Stimulated activated CD8-positive, alpha-beta memory T cell treated with anti-CD3 and anti-CD28 coated beads, Interleukin-2, amount 100 ng/mL, for 48 hours (primary cell): ENCODE data around the gene TNFAIP8L2.

Experiments used
- DNase-seq, 2 donors: peaks; one replicate each; pipeline ENCODE4 v3.0.0-alpha.2; 2020; ENCODE audit warnings: low read depth in 2 of 2

The TNFAIP8L2 gene

DNA sequence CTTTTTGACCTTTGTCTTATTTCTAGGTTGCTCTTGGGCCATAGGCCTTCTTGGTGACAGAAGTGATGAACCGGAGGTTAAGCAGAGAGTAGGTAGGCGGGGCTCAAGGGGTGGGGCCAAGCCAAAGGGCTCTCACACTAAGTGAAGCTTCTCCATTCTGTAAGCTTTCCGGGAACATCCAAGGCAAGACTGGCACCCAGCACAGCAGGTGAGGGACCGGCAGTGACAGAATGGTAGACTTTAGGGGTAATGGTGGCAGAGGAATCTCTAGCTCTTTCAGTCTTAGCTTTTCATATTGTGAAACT is at the start of gene TNFAIP8L2:
TSS of gene TNFAIP8L2 (plus strand) at position 135 of the 305 bp plus-strand sequence. CDS start 2,049 bp downstream, outside the sequence.
- peak; percentile 67 to 77 for DNase-seq

DNA sequence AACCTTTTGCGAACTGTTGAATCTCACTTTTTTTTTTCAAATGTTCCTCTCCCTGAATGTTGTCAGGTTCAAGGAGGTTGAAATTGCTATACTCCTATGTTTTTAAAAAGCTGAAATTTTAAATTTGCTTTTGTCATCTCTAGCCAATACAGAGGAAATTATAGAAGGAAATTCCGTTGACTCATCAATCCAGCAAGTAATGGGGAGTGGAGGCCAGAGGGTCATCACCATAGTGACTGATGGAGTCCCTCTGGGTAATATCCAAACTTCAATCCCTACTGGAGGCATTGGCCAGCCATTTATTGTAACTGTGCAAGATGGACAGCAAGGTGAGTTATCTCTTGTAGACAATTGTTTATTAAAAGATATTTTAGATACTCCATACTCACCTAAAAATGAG is 49.6 kb upstream of the TNFAIP8L2 start:
- DNase-seq = no peak

DNA sequence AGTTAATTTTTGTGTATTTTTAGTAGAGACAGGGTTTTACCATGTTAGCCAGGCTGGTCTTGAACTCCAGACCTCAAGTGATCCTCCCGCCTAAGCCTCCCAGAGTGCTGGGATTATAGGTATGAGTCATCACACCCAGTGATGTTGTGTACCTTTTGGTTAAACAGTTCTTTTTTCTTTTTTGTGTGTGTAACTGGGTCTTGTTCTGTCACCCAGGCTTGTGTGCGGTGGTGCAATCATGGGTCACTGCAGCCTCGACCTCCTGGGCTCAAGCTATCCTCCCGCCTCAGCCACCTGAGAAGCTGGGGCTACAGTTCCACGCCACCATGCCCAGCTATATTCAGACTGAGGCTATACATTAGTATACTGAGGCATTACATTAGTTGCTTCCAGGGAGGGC is 48.1 kb upstream of the TNFAIP8L2 start:
- no peak for DNase-seq

DNA sequence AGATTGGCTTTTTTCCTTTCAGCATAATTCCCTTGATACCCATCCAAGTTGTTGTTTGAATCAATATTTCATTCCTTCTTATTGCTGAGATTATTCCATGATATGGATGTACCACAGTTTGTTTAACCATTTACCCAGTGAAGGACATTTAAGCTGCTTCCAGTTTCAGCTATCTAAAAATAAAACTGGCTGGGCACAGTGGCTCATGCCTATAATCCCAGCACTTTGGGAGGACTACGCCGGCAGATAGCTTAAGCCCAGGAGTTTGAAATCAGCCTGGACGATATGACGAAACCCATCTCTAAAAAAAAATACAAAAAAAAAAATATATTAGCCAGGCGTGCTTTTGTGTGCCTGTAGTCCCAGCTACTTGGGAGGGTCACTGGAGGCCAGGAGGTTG is 42.6 kb upstream of the TNFAIP8L2 start:
- no peak for DNase-seq

DNA sequence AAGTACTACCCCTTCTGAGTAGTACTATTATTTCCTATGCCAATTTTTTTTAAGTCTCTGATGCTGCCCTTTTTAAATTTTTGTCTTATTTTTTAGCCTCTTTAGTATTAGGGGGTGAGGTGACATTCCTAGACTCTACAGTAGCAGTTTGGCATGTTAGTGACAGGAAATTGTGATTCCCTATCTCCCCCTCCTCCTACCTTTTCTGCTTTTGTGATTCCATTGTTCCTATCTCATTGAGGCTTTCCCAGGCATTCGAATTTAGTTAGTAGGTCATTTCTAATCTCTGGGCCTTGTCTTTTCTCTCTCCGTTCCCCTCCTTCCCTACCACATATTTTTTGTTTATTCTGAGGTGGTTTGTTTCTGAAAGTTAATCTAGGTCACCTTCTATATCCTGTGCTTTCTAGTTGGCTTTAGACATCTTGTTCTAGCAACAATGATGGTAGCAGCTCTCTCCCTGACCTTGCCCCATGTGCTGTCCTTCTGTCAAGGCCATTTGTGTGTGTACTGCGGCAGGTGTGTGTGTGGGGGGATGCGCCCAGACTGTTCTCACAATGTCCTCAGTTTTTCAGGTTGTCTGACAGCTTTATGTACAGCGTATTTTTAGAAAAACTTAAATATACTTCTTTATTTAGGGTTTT is 31.6 kb upstream of the TNFAIP8L2 start:
- no peak for DNase-seq

DNA sequence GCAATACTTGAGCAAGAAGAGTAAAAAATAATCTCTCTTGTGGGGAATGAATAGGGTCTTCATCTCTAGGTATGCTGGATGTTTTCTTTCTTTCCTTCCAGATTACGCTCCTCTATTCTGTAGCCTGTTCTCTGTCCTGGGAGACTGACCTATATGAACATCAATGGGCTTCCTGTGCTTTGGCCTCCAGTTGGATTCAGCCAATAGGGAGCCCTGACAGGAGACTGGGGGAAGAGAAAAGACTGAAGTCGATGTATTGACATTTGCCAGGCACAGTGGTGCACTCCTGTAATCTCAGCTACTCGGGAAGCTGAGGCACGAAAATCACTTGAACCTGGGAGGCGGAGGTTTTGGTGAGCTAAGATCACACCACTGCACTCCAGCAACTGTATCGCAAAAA is 27.6 kb upstream of the TNFAIP8L2 start:
- DNase-seq = no peak

DNA sequence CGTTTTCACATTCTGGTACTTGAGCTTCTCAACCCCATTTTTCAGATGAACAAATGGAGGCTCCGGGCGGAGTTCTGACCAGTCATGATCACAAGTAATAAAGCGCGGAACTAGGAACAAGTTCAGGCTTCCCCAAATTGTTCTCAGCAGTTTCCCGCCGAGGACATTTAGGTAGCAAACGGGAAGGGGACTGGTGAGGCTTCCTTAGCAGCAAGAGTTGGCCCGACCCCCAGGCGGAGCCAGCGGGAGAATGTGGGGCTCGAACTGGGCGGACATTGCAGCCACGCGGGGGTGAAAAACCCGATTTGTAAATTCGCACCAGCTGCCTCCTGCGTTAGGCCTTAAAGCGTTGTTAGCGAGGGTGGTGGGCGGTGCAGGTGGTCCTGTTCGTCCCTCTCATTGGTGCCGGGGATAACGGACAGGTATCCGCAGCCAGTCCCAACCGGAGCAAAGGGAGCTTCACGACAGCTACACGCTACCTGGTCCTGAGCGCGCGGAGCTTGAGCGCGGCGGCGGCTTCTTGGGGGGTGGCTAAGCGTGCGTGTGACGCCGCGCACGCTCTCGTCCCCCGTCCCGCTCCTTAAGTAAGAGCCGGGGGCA is 25.4 kb upstream of the TNFAIP8L2 start:
- DNase-seq = peak; percentile 73 to 77

DNA sequence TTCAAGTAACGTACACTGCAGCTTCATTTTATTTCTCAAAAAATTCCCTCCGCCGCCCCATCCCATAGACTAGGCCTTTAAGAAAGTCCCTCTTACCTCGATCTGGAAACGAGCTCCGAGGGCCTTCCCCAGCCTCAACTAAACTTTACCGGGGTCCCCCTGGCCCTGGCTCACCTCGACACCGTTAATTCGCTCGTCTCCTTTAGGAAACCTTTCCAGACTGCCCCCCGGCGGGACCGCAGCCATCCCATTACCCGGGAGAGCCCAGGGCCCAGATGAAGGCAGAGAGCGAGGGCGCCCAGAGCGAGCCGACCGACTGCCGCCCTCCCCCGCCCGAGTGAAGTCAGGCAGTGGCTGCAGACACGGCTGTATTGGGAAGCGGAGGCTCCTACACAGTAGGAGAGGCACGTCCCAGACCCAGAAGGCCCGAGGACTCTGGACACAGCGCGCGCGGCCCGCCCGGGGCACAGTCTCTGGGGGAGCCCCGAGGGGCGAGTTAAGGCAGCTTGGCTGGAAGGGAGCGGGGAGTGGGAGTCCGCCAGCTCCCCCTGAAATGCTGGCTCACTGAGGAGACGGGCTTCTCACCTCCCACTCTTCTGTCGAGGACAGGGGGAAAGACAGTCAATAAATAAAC is 24.6 kb upstream of the TNFAIP8L2 start:
- DNase-seq = no peak

DNA sequence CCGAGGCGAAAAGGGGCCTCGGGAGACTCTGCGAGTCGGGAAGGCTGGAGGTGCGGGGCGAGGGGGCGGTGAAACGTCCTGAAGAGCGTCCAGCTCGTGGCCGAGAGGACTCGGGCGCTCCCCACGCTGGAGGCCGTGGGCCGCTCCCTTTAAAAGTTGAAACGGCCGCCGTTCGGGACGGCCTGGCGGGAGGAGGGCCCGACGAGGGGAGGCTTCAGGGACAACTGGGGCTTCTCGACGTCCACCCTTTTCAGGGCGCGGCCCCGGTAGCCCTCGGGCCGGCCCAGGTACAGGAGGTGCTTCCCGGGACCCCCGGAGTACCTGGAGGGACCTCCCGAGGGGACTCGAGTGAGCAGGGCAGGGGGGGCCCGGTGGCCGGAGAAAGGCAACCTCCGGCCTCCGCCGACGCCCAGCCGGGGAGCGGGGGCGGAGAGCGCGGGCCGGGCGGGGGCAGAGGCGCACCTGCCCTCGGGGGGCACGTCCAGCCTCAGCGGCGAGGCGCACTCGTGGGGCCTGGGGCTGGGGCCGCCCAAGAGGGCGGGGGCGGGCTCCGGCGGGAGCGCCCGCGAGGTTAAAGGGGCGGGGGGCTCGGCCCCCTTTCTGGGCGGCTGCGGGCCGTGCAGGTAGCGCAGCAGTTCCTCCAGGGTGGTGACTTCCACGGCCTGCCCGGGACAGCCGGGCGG is 24.0 kb upstream of the TNFAIP8L2 start:
- DNase-seq = no peak

DNA sequence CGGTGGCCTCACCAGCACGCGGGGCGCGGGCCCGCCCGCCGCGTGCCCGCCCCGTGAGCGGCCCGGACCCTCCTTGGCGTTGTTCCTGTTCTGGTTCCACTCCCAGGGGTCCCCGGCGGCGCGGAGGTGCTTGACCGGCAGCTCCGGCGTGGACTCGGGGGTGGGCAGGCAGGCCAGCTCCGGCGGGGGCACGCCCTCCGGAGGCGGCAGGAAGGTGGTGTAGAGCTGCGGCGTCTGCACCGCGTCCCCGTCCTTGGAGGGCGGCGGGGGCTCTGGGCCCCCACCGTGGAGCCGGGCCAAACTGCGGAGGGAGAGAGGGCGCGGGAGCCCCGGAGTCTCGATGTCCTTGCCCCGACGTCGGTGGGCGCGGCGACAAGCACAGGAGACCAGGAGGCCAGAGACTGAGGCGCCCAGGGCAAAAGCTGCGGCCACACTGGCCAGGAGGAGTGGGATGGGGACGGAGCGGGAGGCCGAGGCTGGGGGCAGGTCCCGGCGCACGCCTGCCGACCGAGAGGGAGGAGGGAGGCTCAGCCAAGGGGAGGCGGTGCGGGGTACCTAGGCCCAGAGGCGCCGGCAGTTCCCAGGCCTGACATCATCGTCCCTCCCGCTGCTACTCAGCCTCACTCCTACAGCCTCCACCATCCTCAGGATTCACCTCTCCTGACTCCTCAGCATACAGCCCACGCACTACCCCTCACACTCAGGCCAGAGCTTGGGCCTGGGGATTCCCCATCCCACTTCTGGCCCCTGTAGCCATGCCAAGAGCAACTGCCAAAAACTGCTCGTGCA is 23.2 kb upstream of the TNFAIP8L2 start:
- DNase-seq = no peak

DNA sequence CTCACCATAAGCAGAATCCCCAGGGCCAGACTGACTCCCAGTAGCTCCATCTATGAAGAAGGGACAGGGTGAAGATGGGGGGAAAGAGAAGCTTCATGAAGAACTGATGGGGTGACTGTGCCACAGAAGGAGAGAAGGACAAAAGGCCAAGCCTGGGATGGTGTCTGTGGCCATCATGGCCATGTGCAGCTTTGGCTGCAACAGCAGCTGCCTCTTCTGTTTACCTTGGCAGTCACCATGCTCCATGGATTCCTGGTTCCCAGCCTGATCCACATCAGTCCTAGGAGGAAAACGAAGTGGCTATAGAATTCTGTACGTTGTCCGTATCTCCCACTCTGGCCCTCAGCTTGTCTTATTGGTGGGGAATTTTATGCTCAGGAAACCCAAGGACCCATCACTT is 22.1 kb upstream of the TNFAIP8L2 start:
- no peak for DNase-seq

DNA sequence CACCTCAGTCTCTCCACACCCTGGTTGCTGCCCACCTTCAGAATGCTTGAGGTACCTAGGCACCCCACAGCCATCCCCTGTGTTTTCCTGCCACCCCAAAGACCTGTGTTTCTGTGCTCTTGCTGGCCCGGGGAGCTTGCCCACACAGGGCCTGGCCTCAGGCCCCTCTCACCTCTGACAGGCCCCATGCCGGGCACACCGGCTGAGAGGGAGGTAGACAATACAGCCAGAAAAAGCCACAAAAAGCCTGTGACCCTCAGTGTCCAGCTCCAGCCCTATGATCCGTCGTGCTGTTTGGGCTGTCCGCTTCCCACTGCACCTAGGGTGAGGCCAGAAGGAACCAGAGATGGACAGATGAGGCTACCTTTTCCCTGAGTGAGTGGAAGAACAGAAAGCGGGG is 21.5 kb upstream of the TNFAIP8L2 start:
- DNase-seq = no peak

DNA sequence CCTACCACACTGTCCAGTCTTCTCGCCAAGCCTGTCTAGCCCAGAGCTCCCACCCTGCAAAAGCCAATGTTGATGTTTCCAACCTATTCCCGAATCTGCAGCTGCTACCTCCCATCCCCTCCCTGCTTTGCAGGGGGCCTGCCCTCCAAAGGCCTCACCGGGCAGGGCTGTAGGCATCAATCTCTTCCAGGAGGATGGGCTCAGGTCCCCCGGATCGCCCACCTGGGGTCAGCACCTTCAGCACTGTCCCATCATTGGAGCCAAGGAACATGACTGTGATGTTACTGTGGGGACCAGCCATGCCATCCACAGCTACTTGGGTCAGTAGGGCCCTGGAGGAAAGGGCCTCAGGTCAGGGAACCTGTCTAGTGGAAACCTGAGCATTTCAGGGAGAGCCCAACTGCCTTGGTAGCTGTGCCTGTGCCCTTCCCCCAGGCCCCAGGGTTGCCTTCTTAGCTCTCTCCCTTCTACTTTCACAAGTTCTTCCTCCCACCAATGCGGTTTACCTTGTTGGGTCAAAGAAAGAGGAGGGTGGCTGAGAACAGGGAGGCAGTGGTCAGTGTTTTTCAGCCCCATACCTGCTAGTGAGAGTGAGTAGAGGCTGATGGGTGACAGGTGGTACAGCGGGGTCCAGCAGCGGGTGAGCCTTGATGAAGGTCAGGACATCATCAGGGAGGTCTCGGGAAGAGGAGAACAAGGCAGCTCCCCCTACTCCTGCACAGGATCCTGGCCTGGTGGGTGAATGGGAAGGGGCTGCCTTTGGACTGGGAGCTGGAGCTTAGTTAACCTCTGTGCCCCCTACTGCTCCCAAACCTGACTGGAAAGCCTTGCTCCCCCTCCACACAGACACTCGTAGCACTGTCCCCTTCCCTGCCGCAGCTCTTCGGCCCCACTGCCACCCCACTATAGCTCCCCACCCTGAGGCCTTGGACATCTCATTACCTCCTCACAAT is 20.7 kb upstream of the TNFAIP8L2 start:
- no peak for DNase-seq

DNA sequence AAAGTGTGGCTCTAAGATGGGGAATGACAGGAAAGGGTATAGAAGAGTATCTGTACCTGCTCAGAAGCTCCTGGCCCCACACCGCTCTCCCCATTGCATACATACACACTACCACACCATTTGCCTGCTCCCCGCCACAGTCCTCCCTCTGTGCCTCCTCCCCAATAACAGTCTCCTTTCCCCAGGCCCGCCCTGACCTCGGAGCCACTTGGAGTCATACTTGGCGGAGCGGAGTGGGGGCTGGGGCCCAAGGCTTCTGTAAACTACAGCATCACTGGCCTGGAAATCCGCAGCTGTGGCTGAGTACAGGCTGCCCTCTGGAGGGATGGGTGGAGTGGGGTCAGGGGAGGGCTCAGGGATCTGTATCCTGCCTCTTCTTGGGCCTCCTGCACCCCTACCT is 18.7 kb upstream of the TNFAIP8L2 start:
- no peak for DNase-seq

DNA sequence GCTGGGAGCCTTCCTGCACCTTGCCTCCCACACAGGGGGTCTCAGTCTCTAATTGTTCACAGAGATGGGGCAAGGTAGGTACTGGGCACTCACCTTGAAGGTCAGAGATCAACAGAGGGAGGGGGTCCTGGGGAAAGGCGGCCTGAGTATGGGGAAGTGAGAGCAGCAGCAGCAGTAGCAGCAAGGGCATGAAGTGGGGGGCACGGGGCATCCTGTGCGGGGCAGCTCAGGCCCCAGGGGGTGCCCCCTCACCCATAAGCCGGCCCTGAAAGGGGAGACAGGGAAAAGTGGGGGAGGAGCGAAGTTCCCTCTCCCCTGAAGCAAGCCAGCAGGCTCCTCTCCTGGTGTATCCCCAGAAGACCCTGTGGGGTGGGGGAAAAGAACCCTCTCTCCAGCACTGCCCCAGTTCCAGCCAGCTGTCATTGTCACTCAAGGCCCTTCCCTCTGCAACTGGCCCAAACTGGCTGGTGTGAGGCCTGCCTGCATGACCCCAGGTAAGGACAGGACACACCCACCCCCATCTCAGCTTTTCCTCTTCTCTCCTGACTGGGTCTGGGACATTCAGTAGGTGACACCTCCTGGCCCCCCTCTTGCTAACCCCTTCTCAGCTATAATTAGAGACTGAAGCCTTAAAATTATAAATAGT is 13.9 kb upstream of the TNFAIP8L2 start:
- no peak for DNase-seq

DNA sequence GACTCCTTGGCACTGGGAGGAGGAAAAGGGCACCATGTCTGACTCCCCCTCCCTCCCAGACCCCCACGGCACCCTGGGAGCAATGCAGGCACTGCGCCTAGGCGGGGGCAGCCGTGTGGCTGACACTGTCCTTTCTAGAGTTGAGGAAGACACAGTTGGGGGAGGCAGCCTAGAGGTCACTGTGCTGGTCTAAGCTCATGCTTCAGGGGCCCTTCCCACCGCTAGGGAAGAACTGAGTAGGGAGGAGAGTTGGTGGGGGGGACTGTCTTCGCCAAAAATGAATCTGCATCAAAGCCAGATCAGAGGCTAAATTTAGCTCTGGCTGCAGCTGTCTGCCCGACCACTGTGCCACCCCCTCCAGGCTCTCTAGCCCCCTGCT is 13.4 kb upstream of the TNFAIP8L2 start:
- DNase-seq = no peak

DNA sequence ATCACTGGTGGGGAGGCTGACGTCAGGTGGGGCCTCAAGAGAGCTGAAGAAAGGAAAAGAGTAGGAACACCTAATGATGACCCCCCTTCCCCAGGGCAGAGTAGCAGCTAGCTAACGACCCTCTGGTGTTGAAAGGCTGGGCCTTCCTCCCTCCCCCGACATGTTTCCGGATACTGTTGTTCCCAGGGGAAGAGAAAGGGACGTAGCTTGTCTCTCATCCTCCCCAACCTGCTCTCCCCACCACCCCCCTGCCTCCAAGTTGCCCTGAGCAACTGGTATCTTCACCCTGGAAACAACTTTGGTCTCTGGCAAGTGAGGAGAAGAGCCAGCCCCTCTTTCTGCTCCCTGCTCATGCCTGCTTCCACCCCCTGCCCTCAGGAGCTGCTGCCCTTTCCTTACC is 12.5 kb upstream of the TNFAIP8L2 start:
- DNase-seq = no peak

DNA sequence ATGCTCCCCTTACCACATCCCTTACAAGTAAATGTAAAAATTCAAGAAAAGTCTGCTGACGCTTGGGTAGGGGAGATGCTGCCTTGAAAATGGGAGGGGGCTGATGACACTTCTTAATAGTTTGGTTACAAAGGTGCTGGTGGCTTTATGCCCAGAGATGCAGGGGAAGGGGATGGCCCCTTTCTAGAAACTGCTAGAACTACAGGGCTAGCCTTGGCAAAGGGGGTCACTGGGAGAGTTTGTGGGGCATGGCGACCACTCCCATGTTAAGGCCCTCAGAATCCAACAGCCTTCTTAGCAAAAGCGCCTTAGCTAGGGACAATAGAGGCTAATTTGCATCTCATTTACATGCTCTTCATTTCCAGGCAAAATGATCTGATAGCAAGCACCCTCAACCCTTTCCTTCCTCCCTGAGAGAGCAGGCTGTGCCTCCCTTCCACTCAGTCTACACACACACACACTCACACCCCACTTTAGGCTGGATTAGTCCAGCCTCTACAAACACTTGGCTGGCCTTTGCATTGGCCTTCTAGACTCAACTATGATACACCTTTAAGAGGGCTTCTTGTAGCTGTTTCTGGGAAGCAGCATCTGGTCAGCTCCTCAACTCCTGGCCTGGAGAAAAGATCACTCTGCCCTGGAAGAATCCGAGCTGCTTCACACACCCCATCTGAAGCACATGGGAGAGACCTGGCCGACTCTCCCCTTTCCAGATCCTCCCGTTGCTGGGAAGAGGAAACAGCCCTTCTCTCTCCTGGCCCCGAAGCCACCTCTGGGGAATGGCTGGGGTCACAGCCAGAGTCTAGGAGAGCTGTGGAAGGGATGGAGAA is 11.8 kb upstream of the TNFAIP8L2 start:
- no peak for DNase-seq

DNA sequence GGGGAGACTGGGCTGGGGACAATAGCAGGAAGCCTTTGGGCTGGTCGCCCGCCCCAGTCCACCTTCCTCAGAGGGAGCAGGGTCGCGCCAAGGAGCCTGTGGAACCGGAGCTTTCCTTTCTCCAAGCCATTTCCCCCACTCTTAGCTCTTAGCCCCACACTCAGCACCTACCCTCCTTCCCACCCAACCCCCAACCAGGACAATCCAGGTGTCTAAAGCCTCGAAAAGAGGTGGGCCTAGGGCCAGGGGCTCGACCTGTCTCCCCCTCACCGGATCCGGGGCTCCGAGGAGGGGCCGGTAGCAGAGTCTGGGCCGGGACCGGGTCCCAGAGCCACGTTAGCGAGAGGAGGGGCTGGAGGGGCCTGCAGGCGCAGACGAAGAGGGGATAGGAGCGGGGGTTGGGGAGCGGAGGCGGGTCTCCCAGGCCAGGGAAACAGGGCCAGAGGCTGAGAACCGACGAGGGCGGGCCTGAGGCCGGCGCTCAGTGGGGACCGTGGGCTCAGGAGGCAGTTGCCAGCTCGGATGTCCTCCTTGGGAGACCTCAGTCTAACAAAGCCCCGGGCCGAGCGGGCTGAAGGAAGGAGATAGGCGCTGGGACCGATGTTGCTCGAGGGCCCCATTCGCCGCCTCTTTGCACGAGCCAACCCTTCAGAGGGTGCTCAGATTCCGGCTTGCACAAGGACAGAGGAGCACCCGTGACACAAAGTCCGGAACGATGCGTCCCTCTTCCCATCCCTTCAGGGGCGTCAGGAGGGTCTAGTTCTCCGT is 11.0 kb upstream of the TNFAIP8L2 start:
- no peak for DNase-seq
